ENCODE data around the gene SIGLEC12. TPM values are rescaled to one million over a fixed set of nuclear protein-coding genes. Genes with fewer than 3 reads are reported as not detected.

Gene SIGLEC12
- total RNA-seq, 2 donors from 2014 or later: 0.91 TPM; not detected in 1

GRCh38 chr19:51462681-51463080 lies 38.9 kb downstream of the SIGLEC12 start:
- Histone ChIP-seq H3K27me3 (replicated peaks; ENCODE audit: insufficient read depth) (no peaks in the 10 kb centered on the region), H3K4me1 (replicated peaks) (no peaks in the 10 kb centered on the region), H3K36me3 (no peaks in the 10 kb centered on the region), H3K4me3 (no peak overlapping the region), H3K27ac (no peak overlapping the region), H3K9me3 (no peaks in the 10 kb centered on the region)
- no peak for DNase-seq (ENCODE audit: low spot score)
- WGBS: 72% methylated on average over 10 of the region's 10 CpGs
- TF ChIP-seq POLR2AphosphoS5 (IDR thresholded peaks at IDR 0.05) (no peak), POLR2A (IDR thresholded peaks at IDR 0.05) (no peak)
- TF ChIP-seq, protein P1, sequence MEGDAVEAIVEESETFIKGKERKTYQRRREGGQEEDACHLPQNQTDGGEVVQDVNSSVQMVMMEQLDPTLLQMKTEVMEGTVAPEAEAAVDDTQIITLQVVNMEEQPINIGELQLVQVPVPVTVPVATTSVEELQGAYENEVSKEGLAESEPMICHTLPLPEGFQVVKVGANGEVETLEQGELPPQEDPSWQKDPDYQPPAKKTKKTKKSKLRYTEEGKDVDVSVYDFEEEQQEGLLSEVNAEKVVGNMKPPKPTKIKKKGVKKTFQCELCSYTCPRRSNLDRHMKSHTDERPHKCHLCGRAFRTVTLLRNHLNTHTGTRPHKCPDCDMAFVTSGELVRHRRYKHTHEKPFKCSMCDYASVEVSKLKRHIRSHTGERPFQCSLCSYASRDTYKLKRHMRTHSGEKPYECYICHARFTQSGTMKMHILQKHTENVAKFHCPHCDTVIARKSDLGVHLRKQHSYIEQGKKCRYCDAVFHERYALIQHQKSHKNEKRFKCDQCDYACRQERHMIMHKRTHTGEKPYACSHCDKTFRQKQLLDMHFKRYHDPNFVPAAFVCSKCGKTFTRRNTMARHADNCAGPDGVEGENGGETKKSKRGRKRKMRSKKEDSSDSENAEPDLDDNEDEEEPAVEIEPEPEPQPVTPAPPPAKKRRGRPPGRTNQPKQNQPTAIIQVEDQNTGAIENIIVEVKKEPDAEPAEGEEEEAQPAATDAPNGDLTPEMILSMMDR (IDR thresholded peaks at IDR 0.05): no peak
- intact Hi-C loops (cut with DNase I): no loop called here

- H3K27me3 ChIP-seq (replicated peaks; ENCODE audit: insufficient read depth): no peaks in the 10 kb centered on the region
Measured at GRCh38 chr19:51462276-51462675, 39.3 kb downstream of the SIGLEC12 start.

DNA sequence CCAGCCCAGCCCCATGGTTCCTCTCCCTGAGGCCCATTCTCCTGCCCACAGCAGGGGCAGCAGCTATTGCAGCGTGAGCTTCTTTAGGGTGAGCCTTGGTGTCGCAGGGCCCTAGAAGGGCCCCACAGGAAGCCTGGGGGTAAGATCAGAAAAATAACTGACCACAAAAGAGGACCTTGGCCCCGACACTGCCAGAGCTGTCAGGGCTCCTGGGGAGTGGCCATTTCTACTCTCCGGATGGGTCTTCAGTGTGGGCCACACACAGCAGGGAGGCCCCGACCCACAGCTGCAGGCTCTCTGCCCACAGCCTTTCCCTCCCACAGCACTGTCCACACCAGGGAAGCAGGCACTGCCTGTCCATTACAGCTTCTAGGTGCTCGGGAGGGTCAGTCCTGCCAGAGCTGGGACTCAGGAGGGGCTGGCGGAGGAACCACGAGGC lies 39.9 kb downstream of the SIGLEC12 start:
- no peaks in the 10 kb centered on the region for H3K36me3 ChIP-seq
- H3K9me3 ChIP-seq: no peaks in the 10 kb centered on the region
- H3K27me3 ChIP-seq (replicated peaks; ENCODE audit: insufficient read depth): no peaks in the 10 kb centered on the region
- no peaks in the 10 kb centered on the region for H3K4me1 ChIP-seq (replicated peaks)
- intact Hi-C loops (cut with DNase I): no loop called here
- 73% methylated on average over 8 of the region's 8 CpGs for WGBS
- TF ChIP-seq, protein P1 (IDR thresholded peaks at IDR 0.05): no peak
- no peak for TF ChIP-seq POLR2AphosphoS5 (IDR thresholded peaks at IDR 0.05)
- TF ChIP-seq POLR2A (IDR thresholded peaks at IDR 0.05): no peak
- no peak overlapping the region for H3K27ac ChIP-seq
- no peak for DNase-seq (ENCODE audit: low spot score)
- H3K4me3 ChIP-seq: no peak overlapping the region

More at GRCh38 chr19:51462276-51462675, 39.3 kb downstream of the SIGLEC12 start:
- DNase-seq (ENCODE audit: low spot score): no peak
- intact Hi-C loops (cut with DNase I): no loop called here
- H3K4me1 ChIP-seq (replicated peaks): no peaks in the 10 kb centered on the region
- WGBS: 78% methylated on average over 7 of the region's 7 CpGs
- H3K9me3 ChIP-seq: no peaks in the 10 kb centered on the region
- no peak overlapping the region for H3K27ac ChIP-seq
- no peak overlapping the region for H3K4me3 ChIP-seq
- H3K36me3 ChIP-seq: no peaks in the 10 kb centered on the region
- no peak for TF ChIP-seq POLR2AphosphoS5 (IDR thresholded peaks at IDR 0.05)
- TF ChIP-seq, protein P1 (IDR thresholded peaks at IDR 0.05): no peak
- TF ChIP-seq POLR2A (IDR thresholded peaks at IDR 0.05): no peak

- no peaks in the 10 kb centered on the region for H3K27me3 ChIP-seq (replicated peaks; ENCODE audit: insufficient read depth)
- no peaks in the 10 kb centered on the region for H3K36me3 ChIP-seq
- no peak overlapping the region for H3K27ac ChIP-seq
- no peak overlapping the region for H3K4me3 ChIP-seq
- H3K9me3 ChIP-seq: no peaks in the 10 kb centered on the region
- H3K4me1 ChIP-seq (replicated peaks): no peaks in the 10 kb centered on the region
- TF ChIP-seq, protein P1 (IDR thresholded peaks at IDR 0.05): no peak
- no peak for TF ChIP-seq POLR2A (IDR thresholded peaks at IDR 0.05)
- no peak for TF ChIP-seq POLR2AphosphoS5 (IDR thresholded peaks at IDR 0.05)
- WGBS: 58% methylated on average over 13 of the region's 13 CpGs
- DNase-seq (ENCODE audit: low spot score): no peak
- intact Hi-C loops (cut with DNase I): no loop called here
Measured at GRCh38 chr19:51460164-51460992, 41.2 kb downstream of the SIGLEC12 start.

Data from prostate gland (tissue), 2 donors.